NCI-H1436 (cell line): ENCODE data around the gene SLC13A2.
"Not testable (repeated sequence)": the region's sequence is repeated elsewhere in the genome, so short reads cannot be mapped to it uniquely, and the experiment has no call there.

Experiments
- DNase-seq: peaks from one replicate; lab custom pipeline; 2025; lab: John Stamatoyannopoulos, UW

SLC13A2 gene

DNA sequence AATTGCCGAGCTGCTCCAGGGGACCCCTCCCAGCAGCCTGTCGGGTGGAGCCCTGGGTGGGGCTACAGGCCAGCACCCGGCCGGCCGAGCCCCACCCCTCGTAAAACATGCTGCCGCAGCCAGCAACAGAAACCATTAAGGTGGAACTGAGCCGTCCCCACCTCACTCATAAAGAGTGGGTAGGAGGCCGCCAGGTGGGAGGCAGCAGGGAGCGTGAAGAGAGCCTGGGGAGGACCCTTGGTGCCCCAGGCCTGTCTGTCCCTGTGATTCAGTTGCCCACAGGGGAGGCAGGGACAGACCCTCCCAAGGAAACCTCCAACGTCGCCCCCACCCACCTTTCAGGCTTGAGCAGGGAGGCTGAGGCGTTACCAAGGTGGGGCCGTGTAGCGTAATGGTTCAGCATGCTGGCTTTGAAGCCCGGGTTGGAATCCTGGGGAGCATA is 41.1 kb downstream of the SLC13A2 start:
- no peak for DNase-seq

DNA sequence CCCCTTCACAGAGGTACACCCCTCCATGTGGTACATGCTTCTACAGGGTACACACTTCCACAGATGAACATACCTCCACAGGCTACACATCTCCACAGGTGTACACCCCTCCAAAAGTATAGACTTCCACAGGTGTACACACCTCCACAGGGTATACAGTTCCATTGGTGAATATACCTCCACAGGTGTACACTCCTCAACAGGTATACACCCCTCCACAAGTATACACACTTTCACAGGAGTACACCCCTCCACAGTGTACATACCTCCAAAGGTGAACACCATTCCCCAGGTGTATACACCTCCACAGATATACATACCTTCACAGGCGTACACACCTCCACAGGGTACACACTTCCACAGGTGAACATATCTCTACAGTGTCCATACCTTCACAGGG is 42.1 kb downstream of the SLC13A2 start:
- no peak for DNase-seq

DNA sequence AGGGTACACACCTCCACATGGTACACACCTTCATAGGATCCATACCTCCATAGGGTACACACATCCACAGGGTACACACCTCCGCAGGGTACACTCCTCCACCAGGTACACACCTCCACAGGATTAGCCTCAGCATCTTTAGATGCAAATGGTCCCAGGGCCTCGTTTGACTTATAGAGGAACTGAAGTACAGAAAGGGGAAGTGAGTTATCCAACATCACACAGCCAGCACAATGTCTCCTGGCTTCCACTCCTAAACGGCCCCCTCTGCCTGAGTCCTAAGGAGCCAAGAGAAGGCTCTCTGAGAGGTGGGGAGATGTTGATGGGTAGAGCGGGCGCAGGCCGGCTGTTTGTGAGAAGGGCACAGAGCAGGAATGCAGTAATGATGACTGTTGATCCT is 44.7 kb downstream of the SLC13A2 start:
- DNase-seq: no peak

DNA sequence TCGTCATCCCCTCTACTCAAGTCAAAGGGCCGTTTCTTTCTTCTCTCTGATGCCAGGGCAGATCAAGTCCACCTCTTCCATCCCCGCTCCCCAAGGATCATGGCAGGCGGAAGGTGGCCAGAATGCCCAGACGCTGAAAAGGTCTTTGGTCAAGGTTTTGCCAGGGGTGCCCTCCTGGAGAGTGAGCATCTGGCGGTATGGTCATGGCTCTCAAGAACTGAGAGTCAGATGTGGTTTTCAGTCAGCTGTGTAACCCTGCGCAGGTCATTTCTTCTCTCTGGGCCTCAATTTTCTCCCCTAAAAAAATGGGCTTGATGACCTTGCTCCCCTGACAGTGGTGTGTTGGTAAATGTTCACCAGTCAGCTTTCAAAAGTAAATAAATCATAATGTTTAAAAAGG is 45.1 kb downstream of the SLC13A2 start:
- no peak for DNase-seq

DNA sequence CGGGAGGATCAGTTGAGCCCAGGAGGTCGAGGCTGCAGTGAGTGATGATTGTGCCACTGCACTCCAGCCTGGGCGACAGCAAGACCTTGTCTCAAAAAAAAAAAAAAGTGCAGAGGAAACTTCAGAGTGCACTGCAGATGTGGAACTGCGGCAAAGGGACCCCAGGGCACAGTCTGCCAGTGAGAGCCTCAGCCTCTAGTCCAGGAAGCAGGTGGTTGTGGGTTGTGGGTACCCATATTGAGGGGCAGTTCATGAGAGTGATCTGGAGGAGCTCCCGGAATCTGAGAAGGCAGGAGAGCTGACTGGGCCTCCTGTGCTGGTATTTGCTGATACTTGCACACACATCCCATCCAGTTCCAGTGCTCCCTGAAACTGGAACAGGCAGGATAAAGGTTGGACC is 45.8 kb downstream of the SLC13A2 start:
- no peak for DNase-seq

DNA sequence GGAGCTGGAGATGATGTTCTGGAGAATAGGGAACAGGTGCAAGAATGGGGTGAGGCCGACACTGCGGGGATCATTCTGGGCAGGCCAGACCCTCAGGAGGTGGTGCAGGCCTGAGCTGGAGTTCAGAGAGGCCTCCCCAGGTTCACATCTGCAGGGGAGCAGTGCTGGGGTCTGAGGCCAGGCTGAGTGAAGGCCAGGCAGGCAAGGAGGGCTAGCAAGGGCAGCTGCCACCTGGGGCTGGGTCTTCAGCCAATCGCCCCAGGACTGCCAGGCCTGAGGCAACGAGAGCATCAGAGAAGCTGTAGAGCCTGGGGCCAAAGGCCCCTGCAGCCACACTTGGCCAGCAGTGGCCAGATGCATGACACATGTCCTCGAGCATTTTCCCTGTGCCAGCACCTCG is 47.2 kb downstream of the SLC13A2 start:
- no peak for DNase-seq

DNA sequence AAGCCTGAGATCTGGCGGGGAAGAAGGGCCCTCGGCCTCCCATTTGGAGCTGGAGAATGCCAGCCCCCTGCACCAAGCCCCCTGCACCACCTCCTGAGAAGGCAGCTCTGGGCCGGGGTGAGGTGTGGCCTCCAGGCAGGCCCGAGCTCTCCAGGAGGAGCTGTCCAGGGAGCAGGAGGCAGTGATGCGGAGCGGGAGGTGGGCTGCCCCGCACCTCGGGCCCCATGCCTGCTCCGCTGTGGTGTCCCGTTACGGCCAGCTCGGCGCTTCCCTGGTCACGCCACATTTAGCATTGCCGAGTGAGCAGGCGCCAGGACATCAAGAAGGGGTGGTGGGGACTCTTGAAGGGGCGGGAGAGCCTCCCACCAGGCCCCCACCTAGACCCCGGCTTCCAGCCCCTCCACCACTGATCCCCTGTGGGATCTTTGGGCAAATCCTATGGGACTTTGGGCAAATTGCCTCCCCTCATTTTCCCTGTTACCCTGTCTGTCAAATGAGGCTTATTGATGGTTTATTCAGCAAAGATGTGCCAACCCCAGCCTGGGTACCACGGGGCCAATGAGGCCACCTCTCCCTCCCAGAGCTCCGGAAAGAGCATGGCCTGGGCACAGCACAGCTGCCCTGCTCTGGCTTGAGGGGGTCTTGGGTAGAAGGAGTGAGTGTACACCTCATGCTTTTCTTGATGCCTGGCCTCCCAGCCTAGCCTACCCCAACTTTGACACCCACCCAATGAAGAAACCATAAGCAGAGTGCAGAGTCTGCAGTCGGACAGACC is 48.1 kb downstream of the SLC13A2 start:
- no peak for DNase-seq

DNA sequence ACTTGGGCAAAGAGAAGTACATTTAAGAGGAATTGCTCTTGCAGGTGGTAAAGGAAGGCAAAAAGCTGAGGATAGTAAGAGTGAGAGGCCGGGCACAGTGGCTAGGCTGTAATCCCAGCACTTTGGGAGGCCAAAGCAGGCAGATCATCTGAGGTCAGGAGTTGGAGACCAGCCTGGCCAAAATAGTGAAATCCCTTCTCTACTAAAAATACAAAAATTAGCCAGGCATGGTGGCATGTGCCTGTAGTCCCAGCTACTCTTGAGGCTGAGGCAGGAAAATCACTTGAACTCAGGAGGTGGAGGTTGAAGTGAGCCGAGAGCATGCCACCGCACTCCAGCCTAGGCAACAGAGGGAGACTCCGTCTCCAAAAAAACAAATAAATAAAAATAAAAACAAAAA is 48.8 kb downstream of the SLC13A2 start:
- not testable (repeated sequence) for DNase-seq

DNA sequence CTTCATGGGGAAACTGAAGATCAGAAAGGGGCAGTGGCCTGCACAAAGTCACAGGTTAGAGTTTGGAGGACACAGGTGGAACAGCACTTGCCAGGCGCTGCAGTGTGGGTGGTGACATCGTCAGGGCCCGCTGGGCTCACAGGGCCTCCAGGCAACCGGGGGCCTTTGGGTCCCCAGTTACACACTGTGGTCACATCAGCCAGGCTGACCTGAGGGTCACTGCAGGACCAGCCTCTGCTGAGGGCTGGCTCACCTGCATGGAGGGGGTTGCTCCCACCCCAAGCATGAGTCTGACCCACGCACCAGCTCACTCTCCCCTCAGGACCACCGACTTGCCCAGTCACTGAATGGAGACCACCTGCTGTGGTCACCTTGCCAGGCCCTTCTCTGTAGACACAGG is 49.7 kb downstream of the SLC13A2 start:
- DNase-seq: no peak

DNA sequence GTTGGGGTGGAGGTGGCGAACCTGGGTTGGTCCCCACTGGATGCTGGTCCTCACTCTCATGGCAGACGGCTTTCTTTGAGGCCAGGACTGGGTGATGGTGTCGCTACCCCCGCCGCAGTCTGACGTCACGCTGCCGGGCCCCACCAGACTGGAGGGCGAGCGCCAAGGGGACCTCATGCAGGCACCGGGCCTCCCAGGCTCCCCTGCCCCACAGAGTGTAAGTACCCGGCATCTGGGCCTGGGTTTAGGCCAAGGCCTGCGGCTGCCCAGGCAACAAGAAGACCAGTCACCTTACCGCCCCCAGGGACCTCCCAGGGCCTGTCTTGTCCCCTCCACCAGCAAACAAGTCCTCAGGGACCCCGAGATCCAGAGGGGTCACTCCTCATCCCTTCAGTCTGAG is 50.4 kb downstream of the SLC13A2 start:
- DNase-seq: no peak

DNA sequence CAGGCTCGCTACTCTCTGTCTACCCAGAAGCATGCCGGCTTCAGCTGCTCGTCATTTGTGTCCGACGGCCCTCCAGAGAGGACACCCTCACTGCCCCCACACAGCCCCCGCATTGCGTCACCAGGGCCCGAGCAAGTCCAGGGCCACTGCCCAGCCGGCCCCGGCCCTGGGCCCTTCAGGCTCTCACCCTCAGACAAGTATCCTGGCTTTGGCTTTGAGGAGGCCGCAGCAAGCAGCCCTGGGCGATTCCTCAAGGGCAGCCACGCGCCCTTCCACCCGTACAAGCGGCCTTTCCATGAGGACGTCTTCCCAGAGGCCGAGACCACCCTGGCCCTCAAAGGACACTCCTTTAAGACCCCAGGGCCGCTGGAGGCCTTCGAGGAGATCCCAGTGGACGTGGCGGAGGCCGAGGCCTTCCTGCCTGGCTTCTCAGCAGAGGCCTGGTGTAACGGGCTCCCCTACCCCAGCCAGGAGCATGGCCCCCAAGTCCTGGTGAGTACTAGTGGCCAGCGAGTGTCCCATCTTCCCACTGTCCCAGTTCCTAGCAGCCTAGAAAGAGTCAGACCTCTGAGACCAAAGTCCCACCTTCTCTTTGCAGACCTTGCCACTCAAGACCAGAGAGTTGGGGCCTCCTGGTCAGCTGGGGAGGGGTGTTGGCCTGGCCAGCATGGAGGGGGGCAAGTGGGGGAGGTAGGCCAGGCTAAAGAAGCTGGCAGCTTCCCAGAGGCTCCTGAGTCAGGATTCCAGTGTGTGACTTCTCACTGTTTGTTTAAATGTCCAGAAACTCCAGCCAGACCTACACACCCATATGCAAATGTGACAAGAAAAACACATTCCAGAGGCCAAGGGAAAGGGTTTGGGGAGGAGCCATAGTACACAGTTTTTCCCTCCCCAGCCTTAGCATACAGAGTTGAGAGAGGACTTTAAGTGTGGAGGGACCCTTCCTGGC is 51.3 kb downstream of the SLC13A2 start:
- no peak for DNase-seq

DNA sequence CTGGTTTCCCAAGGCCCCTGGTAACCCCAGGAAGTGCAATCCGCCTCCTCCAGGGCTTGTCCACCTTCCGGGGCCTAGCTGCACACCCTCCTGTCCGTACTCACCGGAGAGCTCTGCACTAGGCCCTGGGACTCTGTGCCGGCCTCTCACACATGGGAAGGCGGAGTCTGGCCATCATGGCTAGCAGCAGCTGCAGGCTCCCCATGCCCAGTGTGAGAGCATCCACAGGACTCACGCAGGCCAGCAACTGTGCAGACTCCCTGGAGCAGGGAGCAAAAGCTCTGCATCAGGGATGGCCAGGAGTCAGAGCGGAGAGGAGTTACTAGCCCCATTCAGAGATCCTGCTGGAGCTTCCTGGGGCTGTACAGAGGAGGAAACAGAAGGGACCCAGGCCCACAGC is 52.9 kb downstream of the SLC13A2 start:
- no peak for DNase-seq

DNA sequence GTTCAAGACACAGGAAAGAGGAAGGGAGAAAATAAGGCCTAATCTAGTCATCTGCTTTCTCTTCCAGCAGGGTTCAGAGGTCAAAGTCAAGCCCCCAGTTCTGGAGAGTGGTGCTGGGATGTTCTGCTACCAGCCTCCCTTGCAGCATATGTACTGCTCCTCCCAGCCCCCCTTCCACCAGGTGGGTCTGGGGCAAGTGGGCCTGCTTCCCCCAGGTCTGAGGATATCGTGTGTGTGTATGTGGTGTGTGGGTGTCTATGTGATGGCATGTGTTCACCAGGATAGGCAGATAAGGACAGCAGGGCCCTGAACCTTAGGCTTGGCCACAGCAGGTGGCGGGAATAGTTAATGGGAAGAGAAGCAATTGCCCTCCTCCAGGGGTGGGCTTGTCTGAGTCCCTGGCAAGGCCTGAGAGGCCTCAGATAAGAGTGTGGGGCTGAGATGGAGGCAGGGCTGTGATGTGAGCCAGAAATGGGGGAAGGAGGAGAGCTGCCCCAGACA is 53.8 kb downstream of the SLC13A2 start:
- DNase-seq: no peak

DNA sequence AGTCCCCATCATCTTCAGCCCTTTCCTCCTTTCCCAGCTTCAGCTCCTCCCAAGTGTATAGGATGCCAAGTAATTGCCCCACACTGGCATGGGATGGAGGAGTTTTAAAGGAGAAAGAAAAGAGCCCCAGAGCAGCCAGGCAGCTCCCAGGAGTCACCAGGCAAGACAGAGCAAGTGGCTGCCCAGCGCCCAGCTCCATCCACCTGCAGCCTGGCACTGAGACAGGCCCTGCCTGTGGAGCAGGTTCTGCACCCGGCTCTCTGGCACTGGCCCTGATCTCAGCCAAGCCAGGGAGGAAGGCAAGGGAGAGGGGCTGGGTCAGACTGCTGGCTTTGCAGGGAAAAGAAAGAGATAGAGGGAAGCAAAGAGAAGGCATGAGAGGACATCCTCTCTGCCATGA is 54.4 kb downstream of the SLC13A2 start:
- no peak for DNase-seq

DNA sequence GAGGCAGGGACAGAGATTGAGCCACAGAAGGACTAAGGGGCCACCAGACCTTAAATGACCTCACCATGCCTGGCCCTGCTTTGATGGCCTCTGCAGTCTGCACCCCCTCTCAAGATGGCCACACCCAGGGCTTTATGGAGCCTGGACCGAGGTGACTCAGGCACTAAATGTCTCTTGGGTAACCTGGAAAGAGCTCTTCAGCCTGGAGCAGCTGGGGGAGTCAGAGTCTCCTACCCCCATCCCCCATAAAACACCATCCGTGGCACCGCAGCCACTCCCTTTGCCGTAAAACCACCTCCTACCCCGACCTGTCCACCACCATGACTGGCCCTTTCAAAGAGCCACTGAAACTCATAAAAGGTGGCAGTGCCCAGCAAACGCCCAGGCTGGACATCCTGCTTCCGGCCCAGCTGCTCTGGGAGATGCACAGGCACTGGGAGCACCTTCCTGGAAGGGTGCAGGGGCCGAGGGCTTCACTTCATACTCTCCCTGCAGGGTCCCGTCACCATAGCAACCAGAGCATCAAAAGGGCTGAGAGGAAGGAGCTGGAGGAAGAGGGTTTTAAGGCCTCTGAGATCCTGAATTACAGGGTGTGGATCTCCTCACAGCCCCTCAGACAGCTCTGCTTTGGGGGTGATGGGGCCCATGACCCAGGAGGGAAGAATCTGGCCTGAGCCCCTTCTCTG is 55.0 kb downstream of the SLC13A2 start:
- no peak for DNase-seq

DNA sequence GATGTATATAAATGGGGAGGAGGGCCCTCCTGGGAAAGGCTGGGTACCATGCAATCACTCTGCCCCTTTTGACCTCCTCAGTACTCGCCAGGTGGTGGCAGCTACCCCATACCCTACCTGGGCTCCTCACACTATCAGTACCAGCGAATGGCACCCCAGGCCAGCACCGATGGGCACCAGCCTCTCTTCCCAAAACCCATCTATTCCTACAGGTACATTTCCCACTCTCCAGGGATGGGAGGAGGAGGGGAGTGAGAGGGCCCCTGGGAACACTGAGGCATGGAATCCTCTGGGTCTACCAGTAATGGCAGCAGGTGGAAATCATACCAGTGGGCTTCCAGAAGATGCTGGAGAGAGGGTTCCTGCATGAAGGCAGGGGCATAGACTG is 55.6 kb downstream of the SLC13A2 start:
- DNase-seq: no peak

DNA sequence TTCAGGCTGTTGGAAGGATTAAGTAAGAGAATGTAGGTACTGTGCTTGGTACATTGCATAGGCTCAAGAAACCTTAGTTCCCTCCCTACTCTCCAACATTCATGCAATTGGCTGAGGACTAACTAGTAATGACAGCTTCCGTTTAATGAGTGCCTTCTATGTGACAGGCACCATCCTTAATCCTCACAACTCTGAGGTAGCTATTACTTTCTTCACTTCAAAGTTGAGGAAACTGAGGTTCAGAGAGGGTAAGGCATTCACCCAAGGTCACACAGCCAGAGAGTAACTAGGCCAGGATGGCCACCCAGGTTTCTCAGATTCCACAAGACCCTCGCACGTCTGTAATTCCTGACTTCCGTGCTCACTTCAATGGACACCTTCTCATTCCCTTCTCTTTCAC is 56.8 kb downstream of the SLC13A2 start:
- no peak for DNase-seq

DNA sequence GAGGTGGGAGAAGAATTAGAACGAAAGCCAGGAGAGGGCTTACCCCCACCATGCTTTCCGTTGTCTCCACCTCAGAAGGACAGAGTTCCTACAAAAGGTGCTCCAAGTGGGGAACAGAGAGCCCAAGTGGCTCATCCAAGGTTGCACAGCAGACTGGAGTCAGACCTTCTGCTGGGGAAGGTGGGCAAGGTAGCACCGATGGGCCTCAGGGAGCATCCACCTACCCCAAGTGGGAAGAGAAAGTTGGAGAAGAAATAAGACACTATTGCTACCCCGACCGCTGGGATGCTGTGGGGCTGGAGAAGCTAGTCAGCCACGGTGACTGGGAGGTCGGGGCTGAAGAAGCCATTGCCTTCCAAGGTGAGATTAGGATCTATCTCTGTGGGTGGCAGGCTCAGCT is 57.5 kb downstream of the SLC13A2 start:
- DNase-seq: no peak

DNA sequence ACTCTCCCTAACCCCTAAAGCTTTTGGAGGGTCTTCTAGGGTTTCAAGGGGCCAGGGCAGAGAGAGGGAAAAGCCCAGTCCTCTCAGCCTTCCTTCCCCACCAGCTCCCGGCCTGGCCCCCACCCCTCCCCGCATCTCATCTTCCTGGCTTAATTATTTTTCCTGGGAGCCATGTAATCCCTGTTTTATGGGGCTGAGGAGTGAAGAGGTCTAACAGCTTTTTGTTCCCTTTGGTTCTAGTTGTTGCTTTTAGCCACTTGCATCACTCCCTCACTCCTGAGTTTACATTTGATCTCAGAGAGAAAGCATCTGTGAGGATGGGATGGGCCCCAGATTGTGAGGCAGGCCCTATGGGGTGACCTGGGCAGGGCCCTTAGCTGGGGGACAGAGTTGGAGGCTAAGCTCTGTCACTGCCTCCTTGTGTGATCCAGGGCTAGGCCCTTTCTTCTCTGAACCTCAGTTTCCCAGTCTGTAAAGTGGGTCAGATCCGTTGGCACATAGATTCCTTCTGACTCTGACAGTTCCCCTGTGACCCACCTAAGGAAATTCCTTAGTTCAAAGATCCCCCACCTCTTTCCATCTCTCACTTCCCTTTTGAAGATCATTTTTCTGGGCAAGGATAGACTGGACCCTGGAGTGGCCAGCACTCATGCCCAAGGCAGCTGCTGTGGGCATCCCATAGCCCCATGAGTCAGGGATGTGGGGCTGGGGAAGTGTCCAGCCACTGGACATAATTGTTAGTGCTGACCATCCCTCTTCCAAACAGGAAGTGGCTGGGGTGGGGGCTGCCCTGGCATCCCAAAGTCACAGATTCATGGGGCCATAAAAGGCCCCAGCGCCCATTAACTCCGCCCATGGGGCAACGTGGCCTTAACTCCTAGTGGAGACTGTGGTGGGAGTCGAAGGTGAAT is 58.9 kb downstream of the SLC13A2 start:
- no peak for DNase-seq

DNA sequence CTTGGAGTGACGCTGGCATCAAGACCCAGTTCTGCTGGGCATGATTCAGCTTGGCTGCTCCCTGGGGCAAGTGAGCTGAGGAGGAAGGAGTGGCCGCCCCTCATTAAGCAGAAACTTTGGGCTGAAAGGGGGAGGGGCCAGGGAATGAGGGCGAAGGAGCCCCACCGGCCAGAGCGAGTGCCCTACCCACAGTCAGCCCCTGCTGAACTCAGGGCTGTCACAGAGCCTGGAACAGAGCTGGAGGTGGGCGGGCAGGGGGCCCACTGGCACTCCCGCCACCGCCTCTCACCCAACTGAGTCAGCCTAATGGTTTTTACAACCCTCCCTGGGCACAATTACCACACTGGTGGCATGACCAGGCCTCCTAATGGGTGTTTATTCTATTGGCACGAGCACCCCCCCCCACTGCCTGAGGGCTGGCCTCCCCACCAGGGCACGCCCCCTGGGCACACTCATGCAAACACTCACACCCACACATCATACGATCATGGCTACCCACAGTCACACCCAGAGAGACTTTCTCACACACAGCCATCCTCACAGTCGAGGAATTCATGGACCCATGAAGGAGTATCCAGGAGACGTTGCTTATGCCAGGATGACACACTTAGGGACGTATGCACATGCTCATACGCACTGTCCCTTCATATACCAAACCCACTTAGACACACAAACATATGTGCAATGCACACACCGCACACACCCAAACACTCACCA is 59.8 kb downstream of the SLC13A2 start:
- DNase-seq: no peak
